HUES48 (cell line): ENCODE data around the gene ELAVL4.
A peak's percentile ranks its signal among the peaks of the same experiment; 100 is the strongest.

Experiments used
- H3K27ac ChIP-seq: one replicate; pipeline ENCODE4 v1.7.0; 2013; ENCODE audit warnings: low read depth, low read length, inconsistent platforms
- H3K27me3 ChIP-seq: 2 replicates; pipeline ENCODE4 v1.6.1; 2013; ENCODE audit warnings: mild to moderate bottlenecking, low read length; ENCODE audit not compliant: control insufficient read depth, insufficient read depth
- H3K36me3 ChIP-seq: 2 replicates; pipeline ENCODE4 v1.6.1; 2013; ENCODE audit warnings: low read length; ENCODE audit not compliant: control insufficient read depth, insufficient read depth
- H3K4me1 ChIP-seq: 2 replicates; pipeline ENCODE4 v1.6.1; 2013; ENCODE audit warnings: mild to moderate bottlenecking, low read length; ENCODE audit not compliant: control insufficient read depth, insufficient read depth
- H3K4me3 ChIP-seq: 2 replicates; pipeline ENCODE4 v1.5.1; 2013; ENCODE audit warnings: mild to moderate bottlenecking, low read depth, low read length
- H3K9ac ChIP-seq: 2 replicates; pipeline ENCODE4 v1.6.1; 2013; ENCODE audit warnings: mild to moderate bottlenecking, low read depth, low read length, moderate library complexity
- H3K9me3 ChIP-seq: 2 replicates; pipeline ENCODE4 v1.6.1; 2013; ENCODE audit warnings: low read length; ENCODE audit not compliant: control insufficient read depth, insufficient read depth

ELAVL4 gene

GRCh38 chr1:50108497-50109059 is at the start of gene ELAVL4:
Gene ELAVL4 (plus strand): TSS chr1:50108920. CDS start chr1:50109190, 270 bp downstream.
- Histone ChIP-seq H3K27me3 (no peaks in the 10 kb centered on the region; the same call in 1 of the 2 replicates), H3K4me1 (peaks cover 27% of the 10 kb centered on the region), H3K36me3 (no peaks in the 10 kb centered on the region), H3K9ac (no peak within 1 kb of the TSS), H3K27ac (no peak within 1 kb of the TSS), H3K4me3 (peak within 1 kb of the TSS; percentile 10; the same call in 1 of the 2 replicates), H3K9me3 (no peaks in the 10 kb centered on the region)

GRCh38 chr1:50060279-50060678 is 48.4 kb upstream of the ELAVL4 start:
- H3K4me1 ChIP-seq, result no peaks in the 10 kb centered on the region
- H3K36me3 ChIP-seq, result no peaks in the 10 kb centered on the region
- H3K9ac ChIP-seq, result no peak overlapping the region
- H3K27me3 ChIP-seq, result no peaks in the 10 kb centered on the region
- H3K4me3 ChIP-seq, result no peak overlapping the region
- no peak overlapping the region for H3K27ac ChIP-seq
- no peaks in the 10 kb centered on the region for H3K9me3 ChIP-seq

- Histone ChIP-seq H3K4me3 (no peak overlapping the region), H3K27ac (no peak overlapping the region), H3K4me1 (no peaks in the 10 kb centered on the region), H3K27me3 (no peaks in the 10 kb centered on the region), H3K9ac (no peak overlapping the region), H3K9me3 (no peaks in the 10 kb centered on the region), H3K36me3 (no peaks in the 10 kb centered on the region)
These were observed 41.9 kb upstream of the ELAVL4 start for GRCh38 chr1:50066806-50067205.

GRCh38 chr1:50074931-50075330 is 33.8 kb upstream of the ELAVL4 start:
- Histone ChIP-seq H3K27ac (no peak overlapping the region), H3K27me3 (no peaks in the 10 kb centered on the region), H3K4me3 (no peak overlapping the region), H3K9me3 (no peaks in the 10 kb centered on the region), H3K9ac (no peak overlapping the region), H3K36me3 (no peaks in the 10 kb centered on the region), H3K4me1 (no peaks in the 10 kb centered on the region)

- no peak overlapping the region for H3K9ac ChIP-seq
These were observed 31.4 kb upstream of the ELAVL4 start for GRCh38 chr1:50077273-50077672.

GRCh38 chr1:50080904-50081586 is 27.7 kb upstream of the ELAVL4 start:
- Histone ChIP-seq H3K27me3 (no peaks in the 10 kb centered on the region), H3K4me1 (peaks cover 6% of the 10 kb centered on the region)

More at GRCh38 chr1:50077273-50077672, 31.4 kb upstream of the ELAVL4 start:
- no peak overlapping the region for H3K4me3 ChIP-seq
- no peaks in the 10 kb centered on the region for H3K36me3 ChIP-seq
- no peaks in the 10 kb centered on the region for H3K9me3 ChIP-seq
- H3K4me1 ChIP-seq, result no peaks in the 10 kb centered on the region
- H3K27ac ChIP-seq, result no peak overlapping the region
- H3K27me3 ChIP-seq, result no peaks in the 10 kb centered on the region

GRCh38 chr1:50084389-50084788 is 24.3 kb upstream of the ELAVL4 start:
- H3K9ac ChIP-seq, result no peak overlapping the region
- no peak overlapping the region for H3K4me3 ChIP-seq
- H3K36me3 ChIP-seq, result no peaks in the 10 kb centered on the region
- H3K4me1 ChIP-seq, result peaks cover 6% of the 10 kb centered on the region
- no peak overlapping the region for H3K27ac ChIP-seq
- no peaks in the 10 kb centered on the region for H3K9me3 ChIP-seq
- no peaks in the 10 kb centered on the region for H3K27me3 ChIP-seq

More at GRCh38 chr1:50080904-50081586, 27.7 kb upstream of the ELAVL4 start:
- Histone ChIP-seq H3K9me3 (no peaks in the 10 kb centered on the region), H3K4me3 (no peak overlapping the region), H3K9ac (no peak overlapping the region), H3K36me3 (no peaks in the 10 kb centered on the region), H3K27ac (no peak overlapping the region)

- Histone ChIP-seq H3K36me3 (no peaks in the 10 kb centered on the region), H3K27me3 (no peaks in the 10 kb centered on the region), H3K27ac (no peak overlapping the region), H3K4me3 (no peak overlapping the region), H3K9me3 (no peaks in the 10 kb centered on the region), H3K9ac (no peak overlapping the region), H3K4me1 (no peaks in the 10 kb centered on the region)
These were observed 17.7 kb upstream of the ELAVL4 start for GRCh38 chr1:50091068-50091467.

GRCh38 chr1:50095716-50096115 is 13.0 kb upstream of the ELAVL4 start:
- Histone ChIP-seq H3K27me3 (no peaks in the 10 kb centered on the region), H3K4me1 (no peaks in the 10 kb centered on the region), H3K36me3 (no peaks in the 10 kb centered on the region), H3K4me3 (no peak overlapping the region), H3K27ac (no peak overlapping the region), H3K9ac (no peak overlapping the region), H3K9me3 (no peaks in the 10 kb centered on the region)

- Histone ChIP-seq H3K9ac (no peak overlapping the region), H3K4me1 (no peaks in the 10 kb centered on the region), H3K36me3 (no peaks in the 10 kb centered on the region), H3K9me3 (no peaks in the 10 kb centered on the region), H3K4me3 (no peak overlapping the region), H3K27me3 (no peaks in the 10 kb centered on the region), H3K27ac (no peak overlapping the region)
These were observed 11.6 kb upstream of the ELAVL4 start for GRCh38 chr1:50097021-50097679.

GRCh38 chr1:50097791-50098190 is 10.9 kb upstream of the ELAVL4 start:
- Histone ChIP-seq H3K9ac (no peak overlapping the region), H3K27ac (no peak overlapping the region), H3K9me3 (no peaks in the 10 kb centered on the region), H3K4me3 (no peak overlapping the region), H3K36me3 (no peaks in the 10 kb centered on the region), H3K27me3 (no peaks in the 10 kb centered on the region), H3K4me1 (no peaks in the 10 kb centered on the region)
